Measurements from ENCODE around the gene IL11.

DNA sequence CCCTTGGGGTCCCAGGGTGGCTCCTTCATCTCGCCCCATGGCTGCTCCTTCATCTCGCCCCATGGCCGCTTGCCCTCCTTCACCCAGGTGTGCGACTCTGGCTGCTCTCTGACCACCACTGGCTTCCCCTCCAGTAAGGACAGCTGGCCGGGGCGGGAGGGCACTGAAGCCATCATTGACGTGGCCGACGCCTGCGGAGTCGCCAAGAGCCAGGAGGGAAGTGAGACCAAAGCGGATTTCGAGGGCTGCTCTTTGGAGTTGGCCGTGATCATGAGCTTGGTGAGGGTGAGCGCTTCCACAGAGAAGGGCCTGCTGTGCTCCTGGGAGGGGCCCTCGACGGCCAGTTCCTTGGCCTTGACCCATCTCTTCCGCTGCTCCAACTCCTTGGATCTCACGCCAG lies 11.8 kb downstream of the IL11 start:
- TF ChIP-seq, protein P1, sequence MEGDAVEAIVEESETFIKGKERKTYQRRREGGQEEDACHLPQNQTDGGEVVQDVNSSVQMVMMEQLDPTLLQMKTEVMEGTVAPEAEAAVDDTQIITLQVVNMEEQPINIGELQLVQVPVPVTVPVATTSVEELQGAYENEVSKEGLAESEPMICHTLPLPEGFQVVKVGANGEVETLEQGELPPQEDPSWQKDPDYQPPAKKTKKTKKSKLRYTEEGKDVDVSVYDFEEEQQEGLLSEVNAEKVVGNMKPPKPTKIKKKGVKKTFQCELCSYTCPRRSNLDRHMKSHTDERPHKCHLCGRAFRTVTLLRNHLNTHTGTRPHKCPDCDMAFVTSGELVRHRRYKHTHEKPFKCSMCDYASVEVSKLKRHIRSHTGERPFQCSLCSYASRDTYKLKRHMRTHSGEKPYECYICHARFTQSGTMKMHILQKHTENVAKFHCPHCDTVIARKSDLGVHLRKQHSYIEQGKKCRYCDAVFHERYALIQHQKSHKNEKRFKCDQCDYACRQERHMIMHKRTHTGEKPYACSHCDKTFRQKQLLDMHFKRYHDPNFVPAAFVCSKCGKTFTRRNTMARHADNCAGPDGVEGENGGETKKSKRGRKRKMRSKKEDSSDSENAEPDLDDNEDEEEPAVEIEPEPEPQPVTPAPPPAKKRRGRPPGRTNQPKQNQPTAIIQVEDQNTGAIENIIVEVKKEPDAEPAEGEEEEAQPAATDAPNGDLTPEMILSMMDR (conservative IDR thresholded peaks at IDR 0.05 in 1 of 2, IDR thresholded peaks at IDR 0.05 in 1 of 2; ENCODE audit: low read depth in 1 of 2, low read length in 2 of 2), result no peak
- TF ChIP-seq EZH2 (IDR thresholded peaks at IDR 0.05; ENCODE audit: low read length, missing control alignments), result no peak

Measured in fibroblast of lung (primary cell).